ENCODE measurements around the gene NCAM2.

NCAM2 gene

GRCh38 chr21:21345872-21346271, 347.7 kb downstream of the NCAM2 start:
- TF ChIP-seq CTCF (IDR thresholded peaks at IDR 0.05) = no peak

- TF ChIP-seq CTCF (IDR thresholded peaks at IDR 0.05) = no peak
These were observed 368.1 kb downstream of the NCAM2 start for GRCh38 chr21:21366277-21366676.

- no peak for TF ChIP-seq CTCF (IDR thresholded peaks at IDR 0.05)
These were observed 369.4 kb downstream of the NCAM2 start for GRCh38 chr21:21367583-21367982.

DNA sequence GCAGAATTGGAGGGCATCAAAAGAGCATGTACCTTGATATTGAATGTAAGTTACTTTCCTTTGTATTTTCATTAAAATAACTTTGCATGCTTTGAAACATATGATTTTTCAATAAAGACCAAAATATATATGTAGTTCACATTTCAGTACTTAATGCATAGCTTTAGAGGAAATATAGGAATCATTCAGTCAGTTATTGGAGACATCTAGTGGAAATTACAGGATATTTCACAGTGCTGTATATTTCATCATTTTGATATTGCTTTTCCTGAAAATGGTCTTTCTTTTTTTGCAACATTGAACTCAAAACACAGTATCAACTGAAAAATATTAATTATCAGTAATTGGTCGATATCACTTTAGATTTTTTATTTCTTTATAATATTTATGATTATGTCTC, 375.8 kb downstream of the NCAM2 start:
- 0 out of 2 replicates have a peak, but pooled peaks have one; percentile 19 for TF ChIP-seq CTCF (IDR thresholded peaks at IDR 0.05)

DNA sequence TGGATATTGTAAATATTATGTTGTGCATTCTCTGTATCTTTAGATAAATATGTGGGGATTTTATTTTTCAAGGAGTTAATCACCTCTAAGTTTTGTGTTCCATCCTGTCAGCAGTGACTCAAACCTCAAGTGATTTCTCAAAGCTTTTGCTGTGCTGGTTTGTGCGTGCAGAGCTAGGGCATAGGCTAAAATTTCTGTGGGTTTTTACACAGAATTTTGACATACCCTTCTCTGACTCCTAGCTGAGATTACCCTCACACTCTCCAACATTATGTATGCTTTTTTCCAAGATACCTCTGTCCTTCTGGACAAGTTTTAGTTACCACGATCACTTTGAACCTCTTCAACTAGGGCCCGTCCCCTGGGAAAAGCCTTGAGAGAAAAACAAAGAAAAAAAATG, 384.9 kb downstream of the NCAM2 start:
- TF ChIP-seq CTCF (IDR thresholded peaks at IDR 0.05) = no peak

DNA sequence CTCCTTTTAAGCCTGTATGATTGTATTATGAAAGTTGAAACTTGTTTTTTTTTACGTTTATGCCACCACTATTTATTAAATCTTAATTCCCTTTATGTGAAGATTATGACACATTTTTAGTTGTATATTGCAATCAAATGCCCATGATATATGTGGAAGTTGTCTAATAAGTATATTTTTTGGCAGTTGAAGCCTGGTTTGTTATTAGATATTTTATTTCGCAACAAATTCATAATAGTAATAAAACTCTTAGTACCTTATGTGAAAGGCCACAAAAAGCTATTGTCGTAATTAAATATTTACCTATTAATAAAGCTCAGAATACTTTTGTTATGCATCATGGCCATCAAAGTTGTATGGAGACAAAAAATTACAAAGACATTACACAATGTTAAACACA, 386.8 kb downstream of the NCAM2 start:
- TF ChIP-seq CTCF (IDR thresholded peaks at IDR 0.05) = no peak

GRCh38 chr21:21385404-21385803, 387.2 kb downstream of the NCAM2 start:
- no peak for TF ChIP-seq CTCF (IDR thresholded peaks at IDR 0.05)

GRCh38 chr21:21387916-21388315, 389.7 kb downstream of the NCAM2 start:
- TF ChIP-seq CTCF (IDR thresholded peaks at IDR 0.05) = no peak

Measured in LNCAP (cell line).